IMR-90 (cell line): ENCODE measurements around the gene C20orf144. TPM values are rescaled to one million over a fixed set of nuclear protein-coding genes. Genes with fewer than 3 reads are reported as not detected.

ENCODE experiments used
- ATAC-seq: fragments of 200-7000 bp; cut with Tn5 transposase; 2 replicates; pipeline ENCODE4 v1.9.1; 2020; ENCODE audit warnings: low read depth, mild to moderate bottlenecking, moderate library complexity
- BruUV-seq: library from RNA; stranded (reverse); fragments of 400-500 nt; replicated peaks from 2 replicates; lab custom pipeline; 2021; lab: Mats Ljungman, UMichigan
- CTCF ChIA-PET: fragments of 300-600 bp; formaldehyde crosslinking; extraction: SDS; loops from one replicate; lab custom pipeline; 2021; ENCODE audit warnings: antibody characterized with exemption; lab: Yijun Ruan, JAX
- POLR2A ChIA-PET: fragments of 300-600 bp; sonication (Branson Sonifier 250); formaldehyde crosslinking; loops from one replicate; lab custom pipeline; 2022; ENCODE audit warnings: antibody characterized with exemption; ENCODE audit not compliant: unreplicated experiment; lab: Charles Lee
- DNase-seq: peaks from one replicate; pipeline ENCODE4 v3.0.0; 2013
- H2AFZ ChIP-seq: replicated peaks from 2 replicates; pipeline ENCODE3; 2013; ENCODE audit warnings: low read length, mild to moderate bottlenecking; ENCODE audit not compliant: poor library complexity
- H2AK5ac ChIP-seq: 2 replicates; pipeline ENCODE4 v1.6.1; 2013; ENCODE audit warnings: low read depth, low read length, inconsistent platforms
- H2AK9ac ChIP-seq: replicated peaks from 2 replicates; pipeline ENCODE3; 2013; ENCODE audit warnings: mild to moderate bottlenecking, low read depth, low read length, moderate library complexity; ENCODE audit not compliant: poor library complexity
- H2BK120ac ChIP-seq: 2 replicates; pipeline ENCODE4 v1.6.1; 2013; ENCODE audit warnings: low read depth, low read length, inconsistent platforms
- H2BK15ac ChIP-seq: 3 replicates; pipeline ENCODE4 v1.6.1; 2013; ENCODE audit warnings: low read depth, low read length, inconsistent platforms
- H2BK20ac ChIP-seq: 2 replicates; pipeline ENCODE4 v1.6.1; 2013; ENCODE audit warnings: low read depth, mild to moderate bottlenecking, inconsistent platforms, low read length, moderate library complexity
- H2BK5ac ChIP-seq: 2 replicates; pipeline ENCODE4 v1.6.1; 2013; ENCODE audit warnings: mild to moderate bottlenecking, low read depth, low read length, inconsistent platforms; ENCODE audit not compliant: poor library complexity, severe bottlenecking
- H3K14ac ChIP-seq: replicated peaks from 2 replicates; pipeline ENCODE4 v1.6.1; 2013; ENCODE audit warnings: low read depth, low read length, inconsistent platforms
- H3K18ac ChIP-seq: 2 replicates; pipeline ENCODE4 v1.6.1; 2013; ENCODE audit warnings: low read depth, low read length, control low read depth
- H3K23ac ChIP-seq: 2 replicates; pipeline ENCODE4 v1.6.1; 2013; ENCODE audit warnings: low read depth, low read length, inconsistent platforms
- H3K27ac ChIP-seq: 2 replicates; pipeline ENCODE4 v1.5.1; 2013; ENCODE audit warnings: mild to moderate bottlenecking, control low read depth, low read length; ENCODE audit not compliant: insufficient read depth
- H3K27me3 ChIP-seq: 2 replicates; pipeline ENCODE4 v1.6.1; 2013; ENCODE audit warnings: low read length; ENCODE audit not compliant: control insufficient read depth, insufficient read depth
- H3K36me3 ChIP-seq: 2 replicates; pipeline ENCODE4 v1.6.1; 2013; ENCODE audit warnings: low read length, mixed read lengths; ENCODE audit not compliant: control insufficient read depth, insufficient read depth
- H3K4ac ChIP-seq: 2 replicates; pipeline ENCODE4 v1.6.1; 2013; ENCODE audit warnings: low read depth, low read length, inconsistent platforms
- H3K4me1 ChIP-seq: 2 replicates; pipeline ENCODE4 v1.6.1; 2013; ENCODE audit warnings: low read length, mixed read lengths; ENCODE audit not compliant: control insufficient read depth, insufficient read depth
- H3K4me2 ChIP-seq: 2 replicates; pipeline ENCODE4 v1.6.1; 2013; ENCODE audit warnings: low read depth, mild to moderate bottlenecking, control low read depth, low read length, moderate library complexity
- H3K4me3 ChIP-seq: 2 replicates; pipeline ENCODE4 v1.5.1; 2013; ENCODE audit warnings: low read depth, mild to moderate bottlenecking, control low read depth, low read length, moderate library complexity; ENCODE audit not compliant: insufficient read depth
- H3K56ac ChIP-seq: 2 replicates; pipeline ENCODE4 v1.6.1; 2013; ENCODE audit warnings: low read length, inconsistent platforms; ENCODE audit not compliant: insufficient read depth; ENCODE audit errors: extremely low read depth
- H3K79me1 ChIP-seq, 2 experiments: 2 replicates each; pipeline ENCODE4 v1.6.1; 2013; ENCODE audit warnings: low read length in 2 of 2, inconsistent platforms in 1 of 2, low read depth in 1 of 2
- H3K9ac ChIP-seq: 2 replicates; pipeline ENCODE4 v1.6.1; 2013; ENCODE audit warnings: low read depth, low read length, control low read depth
- H3K9me1 ChIP-seq: 2 replicates; pipeline ENCODE4 v1.6.1; 2013; ENCODE audit warnings: low read length, inconsistent platforms; ENCODE audit not compliant: insufficient read depth
- H3K9me3 ChIP-seq: 2 replicates; pipeline ENCODE4 v1.6.1; 2013; ENCODE audit warnings: low read length; ENCODE audit not compliant: control insufficient read depth, insufficient read depth
- H4K20me1 ChIP-seq: 2 replicates; pipeline ENCODE4 v1.6.1; 2013; ENCODE audit warnings: low read length, inconsistent platforms; ENCODE audit not compliant: insufficient read depth
- H4K5ac ChIP-seq: 2 replicates; pipeline ENCODE4 v1.6.1; 2013; ENCODE audit warnings: mild to moderate bottlenecking, low read depth, low read length, control low read depth
- H4K8ac ChIP-seq, 2 experiments: 2 replicates each; pipeline ENCODE4 v1.6.1; 2013; ENCODE audit warnings: low read depth in 2 of 2, low read length in 2 of 2, control low read depth in 1 of 2, inconsistent platforms in 1 of 2
- H4K91ac ChIP-seq: 2 replicates; pipeline ENCODE4 v1.6.1; 2013; ENCODE audit warnings: low read depth, low read length, inconsistent platforms; ENCODE audit not compliant: insufficient read depth
- CEBPB ChIP-seq: IDR thresholded peaks from 2 replicates; pipeline ENCODE4 v1.6.1; 2012; ENCODE audit warnings: low read depth, low read length, improper control_type of control experiment
- CHD1 ChIP-seq: IDR thresholded peaks from 2 replicates; pipeline ENCODE4 v1.6.1; 2012; ENCODE audit warnings: low read depth, low read length, improper control_type of control experiment
- RAD21 ChIP-seq: IDR thresholded peaks from 2 replicates; pipeline ENCODE4 v1.6.1; 2012; ENCODE audit warnings: low read length, improper control_type of control experiment
- WGBS, 2 experiments: methylation state at CpG; one replicate each; pipeline versions ENCODE4 v1.1.5 to v1.1.7; 2013; ENCODE audit warnings: missing lambda C conversion rate in 2 of 2; ENCODE audit not compliant: insufficient read length in 1 of 2; ENCODE audit errors: extremely low coverage in 2 of 2; 5-methylcytosine and 5-hydroxymethylcytosine counted together
- dilution Hi-C: fragments of 300-500 bp; cut with HindIII; formaldehyde crosslinking; loops from one replicate; pipeline ENCODE4 v1.14.3; 2018; ENCODE audit warnings: low sequenced_read_pairs; ENCODE audit not compliant: unreplicated experiment
- in situ Hi-C: fragments of 300-500 bp; cut with MboI; formaldehyde crosslinking; loops from 3 replicates; pipeline ENCODE4 v1.14.3; 2019; ENCODE audit warnings: low sequenced_read_pairs, inconsistent platforms, mixed read lengths
- intact Hi-C: fragments of 100-400 bp; cut with micrococcal nuclease; formaldehyde crosslinking; loops from 2 replicates; pipeline ENCODE4 v1.10.0; 2022
- polyA plus RNA-seq, 3 experiments: library from polyadenylated mRNA; depleted of rRNA; stranded (reverse); fragments of >200 nt; gene quantifications; 2 replicates each; pipeline ENCODE4 v1.2.3, GENCODE V29; 2012; ENCODE audit warnings: low replicate concordance in 1 of 3
- total RNA-seq: library from RNA; depleted of rRNA; stranded (reverse); fragments of >200 nt; gene quantifications from 2 replicates; pipeline ENCODE4 v1.2.3, GENCODE V29; 2012

The C20orf144 gene
- total and polyA plus RNA-seq, 2 of the 4 experiments (the other 2 are of a cell fraction): under 0.01 to 0.19 TPM

DNA sequence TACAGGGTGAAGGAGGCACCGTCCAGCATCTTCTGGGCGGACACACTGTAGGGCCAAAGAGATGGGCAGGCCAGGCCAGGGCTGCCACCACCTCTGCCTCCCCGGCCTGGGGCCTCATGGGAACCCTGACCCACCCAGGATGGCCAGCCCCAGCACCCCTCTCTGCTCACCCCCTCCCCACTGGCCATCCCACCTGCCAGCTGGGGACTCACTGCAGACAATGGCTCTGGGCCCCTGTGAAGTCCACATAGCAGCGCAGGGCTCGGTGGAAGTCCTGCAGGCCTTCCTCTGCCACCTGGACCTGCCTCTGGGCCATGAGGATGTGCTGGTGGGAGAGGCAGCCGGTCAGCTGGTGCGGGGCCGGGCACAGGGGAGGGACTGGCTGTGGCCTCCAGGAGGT is 3.6 kb upstream of the C20orf144 start:
- H3K79me1 ChIP-seq: peaks cover 7 to 15% of the 10 kb centered on the region in 2 experiments; a peak in 3 of 4 replicates
- H2BK120ac ChIP-seq: no peak overlapping the region
- peaks cover 9% of the 10 kb centered on the region for H3K9me1 ChIP-seq
- ATAC-seq: no peak
- ChIA-PET POLR2A (no interaction called here), CTCF (no interaction called here)
- no peak overlapping the region for H3K4me3 ChIP-seq
- WGBS, 2 experiments: 100% methylated on average over 3 of the region's 8 CpGs; no CpG with 5 or more reads in 1 of the 2 experiments
- H3K14ac ChIP-seq: no peak overlapping the region
- H2AK5ac ChIP-seq: no peak overlapping the region
- no peak overlapping the region for H3K9ac ChIP-seq
- no peak overlapping the region for H2BK15ac ChIP-seq
- intact Hi-C loops: no loop called here
- H3K4me1 ChIP-seq: peaks cover 5% of the 10 kb centered on the region
- H3K27me3 ChIP-seq: no peaks in the 10 kb centered on the region
- no peak for DNase-seq
- no peak overlapping the region for H3K27ac ChIP-seq
- no peak overlapping the region for H3K23ac ChIP-seq
- no peak overlapping the region for H3K18ac ChIP-seq
- H2AFZ ChIP-seq: no peak overlapping the region
- no peak overlapping the region for H4K5ac ChIP-seq
- in situ Hi-C loops: no loop called here
- H2AK9ac ChIP-seq: no peak overlapping the region
- no peak overlapping the region for H3K56ac ChIP-seq
- no peaks in the 10 kb centered on the region for H3K9me3 ChIP-seq
- dilution Hi-C loops: no loop called here
- H4K91ac ChIP-seq: no peak overlapping the region
- peaks cover 19% of the 10 kb centered on the region; the same call in 1 of the 2 replicates for H3K36me3 ChIP-seq
- TF ChIP-seq RAD21 (no peak), CEBPB (no peak), CHD1 (no peak)
- no peak overlapping the region for H2BK5ac ChIP-seq
- H4K20me1 ChIP-seq: no peaks in the 10 kb centered on the region
- no TSS peak for BruUV-seq
- no peak overlapping the region for H3K4ac ChIP-seq
- no peak overlapping the region for H4K8ac ChIP-seq
- no peak overlapping the region for H2BK20ac ChIP-seq
- no peak overlapping the region for H3K4me2 ChIP-seq
